Measurements from ENCODE around the gene CYTH3.

DNA sequence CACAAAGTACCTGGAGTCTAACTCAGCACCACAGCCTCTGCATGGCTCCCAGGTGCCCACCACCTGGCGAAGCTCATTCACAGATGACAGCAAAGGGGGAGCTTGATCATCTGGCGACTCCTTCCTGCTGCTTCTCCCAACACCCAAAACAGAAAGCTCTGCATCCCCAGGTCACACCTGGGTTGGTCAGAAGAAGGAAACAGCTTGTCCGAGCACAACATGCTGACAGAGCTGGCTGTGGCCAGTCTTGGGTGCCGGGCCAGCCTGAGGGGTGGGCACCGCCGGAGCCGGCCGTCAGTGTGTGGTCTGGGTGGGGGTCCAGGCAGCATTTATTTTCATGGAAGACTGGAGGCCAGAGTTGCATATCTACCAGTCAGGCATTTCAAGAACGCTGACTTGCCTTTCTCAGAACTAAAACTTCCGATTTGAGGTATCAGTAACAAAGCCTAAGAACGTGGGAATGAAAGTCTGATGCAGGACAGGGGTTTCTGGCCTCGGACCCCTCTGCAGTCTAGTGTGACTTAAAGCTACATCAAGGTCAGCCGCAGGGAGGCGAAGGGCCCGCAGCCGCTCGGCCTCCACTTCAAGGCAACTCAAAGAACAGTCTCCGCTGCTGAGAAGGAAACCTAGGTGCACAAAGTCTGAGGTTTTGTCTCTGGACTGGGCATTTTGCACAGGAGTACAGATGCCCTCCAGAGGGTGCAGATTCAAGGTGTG lies 109.6 kb downstream of the CYTH3 start:
- no peak for TF ChIP-seq NPAS2 (CRISPR knock-in tag; IDR thresholded peaks at IDR 0.05; ENCODE audit: borderline replicate concordance)
- no peak for TF ChIP-seq CEBPB (IDR thresholded peaks at IDR 0.05)
- no peak for TF ChIP-seq USF2 (IDR thresholded peaks at IDR 0.05)
- TF ChIP-seq FOXS1 (CRISPR knock-in tag; IDR thresholded peaks at IDR 0.05) = no peak
- TF ChIP-seq, protein P1, sequence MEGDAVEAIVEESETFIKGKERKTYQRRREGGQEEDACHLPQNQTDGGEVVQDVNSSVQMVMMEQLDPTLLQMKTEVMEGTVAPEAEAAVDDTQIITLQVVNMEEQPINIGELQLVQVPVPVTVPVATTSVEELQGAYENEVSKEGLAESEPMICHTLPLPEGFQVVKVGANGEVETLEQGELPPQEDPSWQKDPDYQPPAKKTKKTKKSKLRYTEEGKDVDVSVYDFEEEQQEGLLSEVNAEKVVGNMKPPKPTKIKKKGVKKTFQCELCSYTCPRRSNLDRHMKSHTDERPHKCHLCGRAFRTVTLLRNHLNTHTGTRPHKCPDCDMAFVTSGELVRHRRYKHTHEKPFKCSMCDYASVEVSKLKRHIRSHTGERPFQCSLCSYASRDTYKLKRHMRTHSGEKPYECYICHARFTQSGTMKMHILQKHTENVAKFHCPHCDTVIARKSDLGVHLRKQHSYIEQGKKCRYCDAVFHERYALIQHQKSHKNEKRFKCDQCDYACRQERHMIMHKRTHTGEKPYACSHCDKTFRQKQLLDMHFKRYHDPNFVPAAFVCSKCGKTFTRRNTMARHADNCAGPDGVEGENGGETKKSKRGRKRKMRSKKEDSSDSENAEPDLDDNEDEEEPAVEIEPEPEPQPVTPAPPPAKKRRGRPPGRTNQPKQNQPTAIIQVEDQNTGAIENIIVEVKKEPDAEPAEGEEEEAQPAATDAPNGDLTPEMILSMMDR (IDR thresholded peaks at IDR 0.05) = no peak
- no peak for TF ChIP-seq BHLHE40 (IDR thresholded peaks at IDR 0.05; ENCODE audit: low read depth, low read length)
- no peak for TF ChIP-seq HOXA7 (CRISPR knock-in tag; IDR thresholded peaks at IDR 0.05)
- TF ChIP-seq ESRRA (IDR thresholded peaks at IDR 0.05; ENCODE audit: borderline replicate concordance, low read length) = no peak
- TF ChIP-seq, protein P2, sequence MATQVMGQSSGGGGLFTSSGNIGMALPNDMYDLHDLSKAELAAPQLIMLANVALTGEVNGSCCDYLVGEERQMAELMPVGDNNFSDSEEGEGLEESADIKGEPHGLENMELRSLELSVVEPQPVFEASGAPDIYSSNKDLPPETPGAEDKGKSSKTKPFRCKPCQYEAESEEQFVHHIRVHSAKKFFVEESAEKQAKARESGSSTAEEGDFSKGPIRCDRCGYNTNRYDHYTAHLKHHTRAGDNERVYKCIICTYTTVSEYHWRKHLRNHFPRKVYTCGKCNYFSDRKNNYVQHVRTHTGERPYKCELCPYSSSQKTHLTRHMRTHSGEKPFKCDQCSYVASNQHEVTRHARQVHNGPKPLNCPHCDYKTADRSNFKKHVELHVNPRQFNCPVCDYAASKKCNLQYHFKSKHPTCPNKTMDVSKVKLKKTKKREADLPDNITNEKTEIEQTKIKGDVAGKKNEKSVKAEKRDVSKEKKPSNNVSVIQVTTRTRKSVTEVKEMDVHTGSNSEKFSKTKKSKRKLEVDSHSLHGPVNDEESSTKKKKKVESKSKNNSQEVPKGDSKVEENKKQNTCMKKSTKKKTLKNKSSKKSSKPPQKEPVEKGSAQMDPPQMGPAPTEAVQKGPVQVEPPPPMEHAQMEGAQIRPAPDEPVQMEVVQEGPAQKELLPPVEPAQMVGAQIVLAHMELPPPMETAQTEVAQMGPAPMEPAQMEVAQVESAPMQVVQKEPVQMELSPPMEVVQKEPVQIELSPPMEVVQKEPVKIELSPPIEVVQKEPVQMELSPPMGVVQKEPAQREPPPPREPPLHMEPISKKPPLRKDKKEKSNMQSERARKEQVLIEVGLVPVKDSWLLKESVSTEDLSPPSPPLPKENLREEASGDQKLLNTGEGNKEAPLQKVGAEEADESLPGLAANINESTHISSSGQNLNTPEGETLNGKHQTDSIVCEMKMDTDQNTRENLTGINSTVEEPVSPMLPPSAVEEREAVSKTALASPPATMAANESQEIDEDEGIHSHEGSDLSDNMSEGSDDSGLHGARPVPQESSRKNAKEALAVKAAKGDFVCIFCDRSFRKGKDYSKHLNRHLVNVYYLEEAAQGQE (IDR thresholded peaks at IDR 0.05) = no peak
- no peak for TF ChIP-seq RFX5 (IDR thresholded peaks at IDR 0.05)

Data from A549 (cell line).